AG04449 (cell line): ENCODE measurements around the gene SDCCAG8.

Source experiments
- CTCF ChIA-PET: fragments of 350-600 bp; formaldehyde crosslinking; extraction: SDS; loops from one replicate; lab custom pipeline; 2021; ENCODE audit warnings: antibody characterized with exemption; lab: Yijun Ruan, JAX
- POLR2A ChIA-PET: fragments of 400-600, 350-600 bp; formaldehyde crosslinking; extraction: SDS; loops from one replicate; lab custom pipeline; 2020; ENCODE audit warnings: antibody characterized with exemption, inconsistent platforms; lab: Yijun Ruan, JAX
- DNase-seq: peaks from one replicate; pipeline ENCODE4 v3.0.0-alpha.2; 2010; ENCODE audit warnings: low read depth, low spot score
- H3K4me3 ChIP-seq: 2 replicates; pipeline ENCODE4 v1.5.1; 2011; ENCODE audit warnings: low read depth, mild to moderate bottlenecking, control low read depth, low read length
- TF ChIP-seq, protein P1 (sequence below): IDR thresholded peaks from one replicate; pipeline ENCODE4 v1.5.1; 2011; ENCODE audit warnings: mild to moderate bottlenecking, moderate library complexity, low read length, control low read depth, inconsistent platforms; ENCODE audit not compliant: insufficient read depth; ENCODE audit errors: missing control alignments

The SDCCAG8 gene

GRCh38 chr1:243227622-243228021, 28.2 kb upstream of the SDCCAG8 start:
- no peak for DNase-seq
- H3K4me3 ChIP-seq: no peak overlapping the region
- TF ChIP-seq, protein P1, sequence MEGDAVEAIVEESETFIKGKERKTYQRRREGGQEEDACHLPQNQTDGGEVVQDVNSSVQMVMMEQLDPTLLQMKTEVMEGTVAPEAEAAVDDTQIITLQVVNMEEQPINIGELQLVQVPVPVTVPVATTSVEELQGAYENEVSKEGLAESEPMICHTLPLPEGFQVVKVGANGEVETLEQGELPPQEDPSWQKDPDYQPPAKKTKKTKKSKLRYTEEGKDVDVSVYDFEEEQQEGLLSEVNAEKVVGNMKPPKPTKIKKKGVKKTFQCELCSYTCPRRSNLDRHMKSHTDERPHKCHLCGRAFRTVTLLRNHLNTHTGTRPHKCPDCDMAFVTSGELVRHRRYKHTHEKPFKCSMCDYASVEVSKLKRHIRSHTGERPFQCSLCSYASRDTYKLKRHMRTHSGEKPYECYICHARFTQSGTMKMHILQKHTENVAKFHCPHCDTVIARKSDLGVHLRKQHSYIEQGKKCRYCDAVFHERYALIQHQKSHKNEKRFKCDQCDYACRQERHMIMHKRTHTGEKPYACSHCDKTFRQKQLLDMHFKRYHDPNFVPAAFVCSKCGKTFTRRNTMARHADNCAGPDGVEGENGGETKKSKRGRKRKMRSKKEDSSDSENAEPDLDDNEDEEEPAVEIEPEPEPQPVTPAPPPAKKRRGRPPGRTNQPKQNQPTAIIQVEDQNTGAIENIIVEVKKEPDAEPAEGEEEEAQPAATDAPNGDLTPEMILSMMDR: no peak
- ChIA-PET POLR2A (no interaction called here), CTCF (interaction anchor here (1.1 kb wide), 1 partner anchor 8 kb away, joined by 3 read pairs; no protein-coding TSS in a partner anchor)

DNA sequence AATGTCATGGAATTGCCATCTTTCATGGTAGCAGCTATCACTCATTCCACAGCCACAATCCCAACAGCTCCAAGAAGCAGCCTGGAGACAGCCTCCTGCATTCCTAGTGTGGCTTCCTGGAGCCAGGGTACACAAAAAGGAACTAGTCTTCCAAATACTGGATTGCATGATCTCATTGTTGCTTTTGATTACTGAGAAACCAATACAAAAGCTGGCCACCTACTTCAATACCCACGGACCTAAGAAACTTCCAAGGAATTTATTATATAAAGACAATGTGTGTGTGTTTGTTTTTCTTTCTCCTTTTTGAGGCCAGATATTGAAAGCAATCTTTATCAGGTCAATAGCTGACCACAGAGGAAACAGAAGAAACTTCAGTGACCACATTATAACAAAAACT, 26.3 kb upstream of the SDCCAG8 start:
- DNase-seq: no peak
- no peak overlapping the region for H3K4me3 ChIP-seq
- TF ChIP-seq, protein P1: no peak
- POLR2A ChIA-PET: no interaction called here
- CTCF ChIA-PET: no interaction called here

DNA sequence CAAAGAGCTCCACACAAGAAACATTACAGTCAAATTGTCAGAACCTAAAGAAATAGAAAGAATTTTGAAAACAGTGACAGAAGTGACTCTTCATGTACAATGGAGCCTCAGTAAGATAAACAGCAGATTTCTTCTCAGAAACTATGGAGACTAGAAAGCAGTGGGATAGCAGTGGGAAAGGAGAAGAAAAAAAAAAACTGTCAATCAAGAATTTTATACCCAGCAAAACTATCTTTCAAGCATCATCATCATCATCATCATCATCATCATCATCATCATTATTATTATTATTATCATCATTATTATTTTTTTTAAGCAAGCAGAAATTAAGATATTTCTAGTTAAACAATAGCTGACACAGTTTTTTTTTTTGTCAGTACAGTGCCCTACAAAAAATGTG, 24.9 kb upstream of the SDCCAG8 start:
- ChIA-PET CTCF (no interaction called here), POLR2A (no interaction called here)
- H3K4me3 ChIP-seq: no peak overlapping the region
- DNase-seq: no peak
- TF ChIP-seq, protein P1: no peak

DNA sequence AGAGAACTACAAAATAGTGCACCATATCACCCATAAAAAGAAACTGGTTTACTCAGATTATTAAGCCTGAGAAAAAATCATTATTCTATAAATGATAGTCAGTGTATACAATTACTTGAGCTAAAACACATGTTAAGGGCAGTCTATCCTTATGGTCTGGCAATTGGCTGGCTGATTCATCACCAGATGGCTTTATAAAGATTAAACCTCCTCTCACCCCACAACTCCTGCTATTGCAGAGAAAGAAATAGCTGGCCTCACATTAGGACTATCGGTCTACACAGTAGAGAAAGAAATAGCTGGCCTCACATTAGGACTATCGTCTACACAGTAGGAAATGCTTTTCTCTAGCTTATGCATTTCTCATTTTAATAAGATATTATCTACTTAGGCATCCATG, 21.9 kb upstream of the SDCCAG8 start:
- H3K4me3 ChIP-seq: no peak overlapping the region
- TF ChIP-seq, protein P1: no peak
- CTCF ChIA-PET: interaction anchor here (0.8 to 1.4 kb wide), 2 partner anchors 16 to 38 kb away, joined by 3 read pairs; no protein-coding TSS in a partner anchor
- peak; percentile 47 for DNase-seq
- POLR2A ChIA-PET: interaction anchor here (0.9 to 1.2 kb wide), 2 partner anchors 17 to 39 kb away, joined by 3 read pairs; no protein-coding TSS in a partner anchor

GRCh38 chr1:243234978-243235647, 20.7 kb upstream of the SDCCAG8 start:
- no peak overlapping the region for H3K4me3 ChIP-seq
- ChIA-PET CTCF (interaction anchor here (1.4 kb wide), 2 partner anchors 8 to 37 kb away, joined by 3 read pairs; no protein-coding TSS in a partner anchor), POLR2A (no interaction called here)
- TF ChIP-seq, protein P1: no peak
- no peak for DNase-seq

DNA sequence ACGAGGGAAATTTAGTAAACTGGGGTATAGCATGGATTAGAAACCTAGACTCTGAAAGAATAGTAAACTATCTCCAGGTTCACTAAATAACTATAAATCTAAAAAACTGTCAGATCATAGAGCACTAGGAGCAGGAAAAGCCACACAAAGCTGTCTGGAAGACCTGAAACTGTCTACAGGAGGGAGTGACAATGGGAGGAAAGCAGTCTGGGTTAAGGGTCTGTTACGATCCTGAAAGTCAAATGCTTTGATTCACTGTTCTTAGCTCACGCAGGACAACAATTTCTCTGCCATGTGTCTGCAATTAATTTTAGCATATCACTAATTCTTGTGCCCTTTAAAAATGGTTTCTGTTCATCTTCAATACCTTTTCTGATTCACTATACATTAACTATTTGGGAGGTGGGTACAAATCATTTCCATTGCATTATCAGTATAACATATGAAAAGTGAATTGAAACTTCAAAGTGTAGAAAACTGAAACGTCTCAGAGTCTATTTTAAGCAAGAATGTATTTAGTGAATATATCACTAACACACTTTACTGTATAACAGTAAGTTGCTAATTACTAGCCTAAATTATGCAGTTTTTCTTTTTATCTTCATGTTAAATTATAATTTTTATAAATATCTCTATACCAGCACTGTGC, 19.1 kb upstream of the SDCCAG8 start:
- H3K4me3 ChIP-seq: no peak overlapping the region
- ChIA-PET POLR2A (interaction anchor here (1.1 kb wide), 1 partner anchor 10 kb away, joined by 3 read pairs; no protein-coding TSS in a partner anchor), CTCF (interaction anchor here (0.7 to 1.4 kb wide), 3 partner anchors 10 to 20 kb away, joined by 3 read pairs; no protein-coding TSS in a partner anchor)
- no peak for DNase-seq
- TF ChIP-seq, protein P1: no peak
